GM18507 (cell line): Measurements from ENCODE around the gene IPP.
"Not testable (repeated sequence)": the region's sequence is repeated elsewhere in the genome, so short reads cannot be mapped to it uniquely, and the experiment has no call there.

Source experiments
- DNase-seq: peaks from one replicate; pipeline ENCODE4 v3.0.0; 2011; ENCODE audit warnings: low read depth; ENCODE audit not compliant: insufficient read length; ENCODE audit errors: extremely low spot score
- FAIRE-seq: peaks from 2 replicates; lab custom pipeline; 2011; peaks lifted over from hg19 to GRCh38; lab: Jason Lieb, UNC

The IPP gene

GRCh38 chr1:45751039-45751838 lies 786 bp upstream of the IPP start:
- not testable (repeated sequence) for DNase-seq, FAIRE-seq

- DNase-seq (no peak), FAIRE-seq (no peak)
Measured at GRCh38 chr1:45746922-45747321, 3.5 kb downstream of the IPP start.

GRCh38 chr1:45739641-45740156 lies 10.8 kb downstream of the IPP start:
- not testable (repeated sequence) for DNase-seq, FAIRE-seq

- DNase-seq, result no peak
- no peak for FAIRE-seq
Measured at GRCh38 chr1:45739137-45739536, 11.3 kb downstream of the IPP start.

GRCh38 chr1:45730780-45731319 lies 19.6 kb downstream of the IPP start:
- FAIRE-seq (no peak), DNase-seq (no peak)

GRCh38 chr1:45730075-45730779 lies 20.2 kb downstream of the IPP start:
- FAIRE-seq, result no peak

GRCh38 chr1:45726007-45726406 lies 24.4 kb downstream of the IPP start:
- DNase-seq, FAIRE-seq: not testable (repeated sequence)

More at GRCh38 chr1:45730075-45730779, 20.2 kb downstream of the IPP start:
- DNase-seq, result no peak

- FAIRE-seq, result no peak
Measured at GRCh38 chr1:45723248-45723930, 27.1 kb downstream of the IPP start.

GRCh38 chr1:45722809-45723208 lies 27.6 kb downstream of the IPP start:
- DNase-seq (no peak), FAIRE-seq (no peak)

More at GRCh38 chr1:45723248-45723930, 27.1 kb downstream of the IPP start:
- no peak for DNase-seq

GRCh38 chr1:45721207-45721606 lies 29.2 kb downstream of the IPP start:
- FAIRE-seq (no peak), DNase-seq (no peak)

- no peak for FAIRE-seq
Measured at GRCh38 chr1:45718289-45718688, 32.2 kb downstream of the IPP start.

GRCh38 chr1:45717386-45717785 lies 33.1 kb downstream of the IPP start:
- DNase-seq, FAIRE-seq: not testable (repeated sequence)

More at GRCh38 chr1:45718289-45718688, 32.2 kb downstream of the IPP start:
- no peak for DNase-seq

GRCh38 chr1:45716700-45717099 lies 33.8 kb downstream of the IPP start:
- no peak for FAIRE-seq
- DNase-seq, result no peak

- FAIRE-seq (no peak), DNase-seq (no peak)
Measured at GRCh38 chr1:45713711-45714110, 36.7 kb downstream of the IPP start.

- DNase-seq (no peak), FAIRE-seq (no peak)
Measured at GRCh38 chr1:45704637-45705036, 45.8 kb downstream of the IPP start.

GRCh38 chr1:45694823-45695222 lies 55.6 kb downstream of the IPP start:
- DNase-seq (no peak), FAIRE-seq (no peak)

- FAIRE-seq, DNase-seq: not testable (repeated sequence)
Measured at GRCh38 chr1:45693811-45694210, 56.6 kb downstream of the IPP start.

- FAIRE-seq, result peak; percentile 73
- peak; percentile 57 for DNase-seq
Measured at GRCh38 chr1:45687754-45688740, 62.4 kb downstream of the IPP start, which contains the start of gene TMEM69. TMEM69 (plus strand) TSS chr1:45688181; CDS start chr1:45691069, 2,888 bp downstream.
